H9 (cell line): ENCODE results near the gene ANKRD22. TPM values are rescaled to one million over a fixed set of nuclear protein-coding genes. Genes with fewer than 3 reads are reported as not detected.

Experiments
- DNase-seq: peaks from one replicate; pipeline ENCODE4 v3.0.0-alpha.2; 2017
- H2AFZ ChIP-seq: one replicate; pipeline ENCODE4 v1.6.1; 2013; ENCODE audit warnings: mild to moderate bottlenecking, low read length, control low read depth, moderate library complexity
- H2AK5ac ChIP-seq: 2 replicates; pipeline ENCODE4 v1.6.1; 2013; ENCODE audit warnings: low read length, control low read depth, mixed read lengths; ENCODE audit not compliant: insufficient read length
- H2BK120ac ChIP-seq: one replicate; pipeline ENCODE4 v1.6.1; 2013; ENCODE audit warnings: low read depth, mild to moderate bottlenecking, low read length, control low read depth, inconsistent platforms; ENCODE audit not compliant: poor library complexity, severe bottlenecking
- H2BK12ac ChIP-seq: 2 replicates; pipeline ENCODE4 v1.6.1; 2013; ENCODE audit warnings: low read length, control low read depth, mixed read lengths, low read depth; ENCODE audit not compliant: insufficient read length
- H2BK15ac ChIP-seq: 2 replicates; pipeline ENCODE4 v1.6.1; 2013; ENCODE audit warnings: low read depth, low read length, control low read depth
- H2BK20ac ChIP-seq: one replicate; pipeline ENCODE4 v1.6.1; 2013; ENCODE audit warnings: low read depth, mild to moderate bottlenecking, low read length, control low read depth, inconsistent platforms; ENCODE audit not compliant: poor library complexity, severe bottlenecking
- H2BK5ac ChIP-seq: 2 replicates; pipeline ENCODE4 v1.6.1; 2013; ENCODE audit warnings: low read length, control low read depth, mixed read lengths; ENCODE audit not compliant: insufficient read length
- H3K14ac ChIP-seq: 2 replicates; pipeline ENCODE4 v1.6.1; 2013; ENCODE audit warnings: low read length, control low read depth; ENCODE audit not compliant: insufficient read depth
- H3K18ac ChIP-seq: 2 replicates; pipeline ENCODE4 v1.6.1; 2013; ENCODE audit warnings: low read depth, mild to moderate bottlenecking, mixed read lengths, low read length, control low read depth; ENCODE audit not compliant: insufficient read length
- H3K23ac ChIP-seq: 2 replicates; pipeline ENCODE4 v1.6.1; 2013; ENCODE audit warnings: low read length, control low read depth, mixed read lengths, low read depth; ENCODE audit not compliant: insufficient read length
- H3K23me2 ChIP-seq: 2 replicates; pipeline ENCODE4 v1.6.1; 2013; ENCODE audit warnings: low read depth, mild to moderate bottlenecking, mixed read lengths, low read length, control low read depth; ENCODE audit not compliant: insufficient read length, poor library complexity, severe bottlenecking
- H3K27ac ChIP-seq: 2 replicates; pipeline ENCODE4 v1.5.1; 2013; ENCODE audit warnings: low read length, control low read depth, mixed read lengths, low read depth; ENCODE audit not compliant: insufficient read length
- H3K27me3 ChIP-seq: 2 replicates; pipeline ENCODE4 v1.6.1; 2013; ENCODE audit warnings: low read length, control low read depth, inconsistent platforms; ENCODE audit not compliant: insufficient read depth
- H3K4ac ChIP-seq: 2 replicates; pipeline ENCODE4 v1.6.1; 2013; ENCODE audit warnings: low read depth, mild to moderate bottlenecking, control low read depth, inconsistent platforms, low read length, moderate library complexity
- H3K4me1 ChIP-seq: 2 replicates; pipeline ENCODE4 v1.6.1; 2013; ENCODE audit warnings: low read length, control low read depth, inconsistent platforms; ENCODE audit not compliant: insufficient read depth
- H3K4me2 ChIP-seq: 2 replicates; pipeline ENCODE4 v1.6.1; 2013; ENCODE audit warnings: low read length, control low read depth, mixed read lengths; ENCODE audit not compliant: insufficient read length, insufficient read depth
- H3K56ac ChIP-seq: 2 replicates; pipeline ENCODE4 v1.6.1; 2013; ENCODE audit warnings: low read depth, mild to moderate bottlenecking, mixed read lengths, low read length, control low read depth; ENCODE audit not compliant: insufficient read length
- H3K79me1 ChIP-seq: 2 replicates; pipeline ENCODE4 v1.6.1; 2013; ENCODE audit warnings: low read depth, mild to moderate bottlenecking, moderate library complexity, low read length, control low read depth, inconsistent platforms; ENCODE audit not compliant: insufficient read depth, poor library complexity, severe bottlenecking
- H3K79me2 ChIP-seq: 2 replicates; pipeline ENCODE4 v1.6.1; 2013; ENCODE audit warnings: low read length, control low read depth, inconsistent platforms; ENCODE audit not compliant: insufficient read depth
- H3K9ac ChIP-seq: 2 replicates; pipeline ENCODE4 v1.6.1; 2013; ENCODE audit warnings: low read length, control low read depth, mixed read lengths; ENCODE audit not compliant: insufficient read length; ENCODE audit errors: extremely low read depth
- H3K9me3 ChIP-seq: one replicate; pipeline ENCODE4 v1.6.1; 2013; ENCODE audit warnings: low read depth, low read length, inconsistent platforms; ENCODE audit not compliant: control insufficient read depth
- H3T11ph ChIP-seq: one replicate; pipeline ENCODE4 v1.6.1; 2013; ENCODE audit warnings: mild to moderate bottlenecking, low read length, control low read depth, inconsistent platforms
- H4K20me1 ChIP-seq: one replicate; pipeline ENCODE4 v1.6.1; 2013; ENCODE audit not compliant: control insufficient read depth, insufficient read length, insufficient read depth
- H4K5ac ChIP-seq: 2 replicates; pipeline ENCODE4 v1.6.1; 2013; ENCODE audit warnings: low read depth, mild to moderate bottlenecking, mixed read lengths, low read length, control low read depth; ENCODE audit not compliant: insufficient read length
- H4K8ac ChIP-seq: replicated peaks from 2 replicates; pipeline ENCODE4 v1.6.1; 2013; ENCODE audit warnings: low read length, control low read depth, mixed read lengths, low read depth; ENCODE audit not compliant: insufficient read length
- H4K91ac ChIP-seq: 2 replicates; pipeline ENCODE4 v1.6.1; 2013; ENCODE audit warnings: low read depth, mild to moderate bottlenecking, moderate library complexity, mixed read lengths, low read length, control low read depth; ENCODE audit not compliant: insufficient read length
- H3K27ac Mint-ChIP-seq, 3 experiments: 2 replicates in 2 of 3; 3 replicates in 1 of 3; pipeline ENCODE4 v1.8.0; 2020 to 2021; ENCODE audit warnings: mixed read lengths in 3 of 3, mild to moderate bottlenecking in 1 of 3, moderate library complexity in 1 of 3
- H3K27me3 Mint-ChIP-seq: 2 replicates; pipeline ENCODE4 v1.8.0; 2021; ENCODE audit warnings: low read depth, mild to moderate bottlenecking, moderate library complexity, mixed read lengths
- H3K36me3 Mint-ChIP-seq, 3 experiments: 2 replicates in 2 of 3; 3 replicates in 1 of 3; pipeline ENCODE4 v1.8.0; 2020 to 2021; ENCODE audit warnings: low read depth in 3 of 3, mixed read lengths in 3 of 3; ENCODE audit not compliant: insufficient read depth in 1 of 3
- H3K4me1 Mint-ChIP-seq, 2 experiments: 2 replicates each; pipeline ENCODE4 v1.8.0; 2020; ENCODE audit warnings: mixed read lengths in 2 of 2
- H3K4me3 Mint-ChIP-seq, 2 experiments: 2 replicates in 1 of 2; 3 replicates in 1 of 2; pipeline ENCODE4 v1.8.0; 2020 to 2021; ENCODE audit warnings: mild to moderate bottlenecking in 2 of 2, mixed read lengths in 2 of 2, moderate library complexity in 1 of 2
- H3K9me3 Mint-ChIP-seq, 2 experiments: 2 replicates in 1 of 2; 3 replicates in 1 of 2; pipeline ENCODE4 v1.8.0; 2020; ENCODE audit warnings: mild to moderate bottlenecking in 2 of 2, mixed read lengths in 2 of 2, moderate library complexity in 1 of 2
- WGBS: extraction: QIAGEN DNeasy Blood & Tissue Kit; methylation state at CpG from one replicate; pipeline ENCODE4 v1.1.7; 2013; ENCODE audit warnings: missing lambda C conversion rate, low lambda C conversion rate, mixed read lengths; ENCODE audit not compliant: insufficient read length; ENCODE audit errors: extremely low coverage; 5-methylcytosine and 5-hydroxymethylcytosine counted together
- total RNA-seq: library from RNA; stranded (reverse); gene quantifications from 2 replicates; pipeline ENCODE4 v1.2.1, GENCODE V29; 2021
- TF ChIP-seq, protein P1 (sequence below): fragments of 200-600 bp; sonication (generic); conservative IDR thresholded peaks from 3 replicates; pipeline ENCODE4 v1.8.0; 2021; ENCODE audit warnings: antibody characterized with exemption, mild to moderate bottlenecking

Gene ANKRD22
- total RNA-seq, 1 experiment from 2014 or later = not detected

GRCh38 chr10:88893611-88894010 is 42.0 kb upstream of the ANKRD22 start:
- TF ChIP-seq, protein P1, sequence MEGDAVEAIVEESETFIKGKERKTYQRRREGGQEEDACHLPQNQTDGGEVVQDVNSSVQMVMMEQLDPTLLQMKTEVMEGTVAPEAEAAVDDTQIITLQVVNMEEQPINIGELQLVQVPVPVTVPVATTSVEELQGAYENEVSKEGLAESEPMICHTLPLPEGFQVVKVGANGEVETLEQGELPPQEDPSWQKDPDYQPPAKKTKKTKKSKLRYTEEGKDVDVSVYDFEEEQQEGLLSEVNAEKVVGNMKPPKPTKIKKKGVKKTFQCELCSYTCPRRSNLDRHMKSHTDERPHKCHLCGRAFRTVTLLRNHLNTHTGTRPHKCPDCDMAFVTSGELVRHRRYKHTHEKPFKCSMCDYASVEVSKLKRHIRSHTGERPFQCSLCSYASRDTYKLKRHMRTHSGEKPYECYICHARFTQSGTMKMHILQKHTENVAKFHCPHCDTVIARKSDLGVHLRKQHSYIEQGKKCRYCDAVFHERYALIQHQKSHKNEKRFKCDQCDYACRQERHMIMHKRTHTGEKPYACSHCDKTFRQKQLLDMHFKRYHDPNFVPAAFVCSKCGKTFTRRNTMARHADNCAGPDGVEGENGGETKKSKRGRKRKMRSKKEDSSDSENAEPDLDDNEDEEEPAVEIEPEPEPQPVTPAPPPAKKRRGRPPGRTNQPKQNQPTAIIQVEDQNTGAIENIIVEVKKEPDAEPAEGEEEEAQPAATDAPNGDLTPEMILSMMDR = no peak
- Histone ChIP-seq H3K23me2 (no peaks in the 10 kb centered on the region), H4K8ac (no peak overlapping the region), H2AK5ac (no peak overlapping the region), H3K27me3 (no peaks in the 10 kb centered on the region), H4K5ac (no peak overlapping the region), H3K18ac (no peak overlapping the region), H3K4ac (no peak overlapping the region), H3K4me2 (no peak overlapping the region), H3K23ac (no peak overlapping the region), H4K91ac (no peak overlapping the region), H3K79me2 (no peaks in the 10 kb centered on the region), H2BK15ac (no peak overlapping the region), H3T11ph (no peak overlapping the region), H2AFZ (no peak overlapping the region), H3K9ac (no peak overlapping the region), H2BK5ac (no peak overlapping the region), H2BK20ac (no peak overlapping the region), H3K4me1 (peaks cover 3% of the 10 kb centered on the region; the same call in 1 of the 2 replicates), H3K79me1 (no peaks in the 10 kb centered on the region), H3K27ac (no peak overlapping the region), H4K20me1 (no peaks in the 10 kb centered on the region), H3K9me3 (no peaks in the 10 kb centered on the region), H3K14ac (no peak overlapping the region), H2BK120ac (no peak overlapping the region), H2BK12ac (no peak overlapping the region), H3K56ac (no peak overlapping the region)
- DNase-seq = no peak
- Mint-ChIP-seq H3K27me3 (no peaks in the 10 kb centered on the region), H3K27ac (no peak overlapping the region), H3K9me3 (no peaks in the 10 kb centered on the region), H3K36me3 (no peaks in the 10 kb centered on the region), H3K4me3 (no peak overlapping the region), H3K4me1 (peaks cover 16 to 18% of the 10 kb centered on the region in 2 experiments)
- WGBS = no CpG with 5 or more reads among the region's 3 CpGs
